ENCODE results near the gene RBM33.

DNA sequence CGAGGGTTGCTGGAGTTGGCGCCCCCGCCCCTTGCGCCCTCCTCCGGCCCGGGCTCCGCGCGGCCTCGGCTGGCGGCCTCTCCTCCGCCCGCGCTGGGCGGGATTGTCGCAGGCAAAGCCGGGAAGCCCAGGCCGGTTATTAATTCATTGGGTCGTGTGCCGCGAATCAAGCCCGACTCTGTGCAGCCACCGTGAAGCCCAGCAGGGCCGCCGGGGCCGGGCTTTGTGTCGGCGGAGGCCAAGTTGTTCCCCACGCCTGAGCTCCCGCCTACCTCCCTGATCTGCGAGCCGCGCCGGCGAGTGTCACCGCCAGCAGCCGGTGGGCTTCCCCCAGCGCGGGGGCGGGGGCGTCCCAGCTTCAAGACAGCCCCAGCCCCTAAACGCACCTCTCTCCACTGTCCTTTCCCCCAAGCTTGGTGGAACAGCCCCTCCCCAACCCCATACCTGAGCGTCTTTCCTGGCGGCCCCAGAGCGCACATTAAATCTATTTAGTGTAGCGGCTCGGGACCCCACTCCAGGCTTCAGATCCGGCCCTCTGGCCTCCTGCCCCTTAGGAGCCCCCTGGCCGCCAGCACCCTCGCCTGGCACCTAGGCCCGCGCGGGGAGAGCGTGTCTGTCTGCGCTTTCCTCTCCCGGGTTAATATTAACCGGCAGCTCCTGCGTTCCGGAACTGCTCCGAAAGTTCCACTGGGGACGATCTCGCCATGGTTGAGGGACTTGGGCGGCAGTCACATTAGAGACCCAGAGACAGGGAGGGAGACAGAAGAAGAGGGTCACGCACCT is 164.3 kb downstream of the RBM33 start:
- no peak for TF ChIP-seq POLR2A (IDR thresholded peaks at IDR 0.05)
- TF ChIP-seq, protein P1, sequence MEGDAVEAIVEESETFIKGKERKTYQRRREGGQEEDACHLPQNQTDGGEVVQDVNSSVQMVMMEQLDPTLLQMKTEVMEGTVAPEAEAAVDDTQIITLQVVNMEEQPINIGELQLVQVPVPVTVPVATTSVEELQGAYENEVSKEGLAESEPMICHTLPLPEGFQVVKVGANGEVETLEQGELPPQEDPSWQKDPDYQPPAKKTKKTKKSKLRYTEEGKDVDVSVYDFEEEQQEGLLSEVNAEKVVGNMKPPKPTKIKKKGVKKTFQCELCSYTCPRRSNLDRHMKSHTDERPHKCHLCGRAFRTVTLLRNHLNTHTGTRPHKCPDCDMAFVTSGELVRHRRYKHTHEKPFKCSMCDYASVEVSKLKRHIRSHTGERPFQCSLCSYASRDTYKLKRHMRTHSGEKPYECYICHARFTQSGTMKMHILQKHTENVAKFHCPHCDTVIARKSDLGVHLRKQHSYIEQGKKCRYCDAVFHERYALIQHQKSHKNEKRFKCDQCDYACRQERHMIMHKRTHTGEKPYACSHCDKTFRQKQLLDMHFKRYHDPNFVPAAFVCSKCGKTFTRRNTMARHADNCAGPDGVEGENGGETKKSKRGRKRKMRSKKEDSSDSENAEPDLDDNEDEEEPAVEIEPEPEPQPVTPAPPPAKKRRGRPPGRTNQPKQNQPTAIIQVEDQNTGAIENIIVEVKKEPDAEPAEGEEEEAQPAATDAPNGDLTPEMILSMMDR (IDR thresholded peaks at IDR 0.05): no peak

All from thyroid gland (tissue), 4 donors.